ENCODE results near the gene ALCAM.

Gene ALCAM

GRCh38 chr3:105523501-105523900 is 156.8 kb downstream of the ALCAM start:
- Mint-ChIP-seq H3K4me3 (no peak overlapping the region), H3K4me1 (peaks cover 10% of the 10 kb centered on the region), H3K27ac (no peak overlapping the region), H3K27me3 (no peaks in the 10 kb centered on the region), H3K9me3 (no peaks in the 10 kb centered on the region), H3K36me3 (ENCODE audit: low read depth) (peaks cover 5% of the 10 kb centered on the region)
- ATAC-seq (no peak), DNase-seq (no peak)

- H3K36me3 Mint-ChIP-seq (ENCODE audit: low read depth) = peaks cover 5% of the 10 kb centered on the region
- peaks cover 10% of the 10 kb centered on the region for H3K4me1 Mint-ChIP-seq
- no peak overlapping the region for H3K4me3 Mint-ChIP-seq
- H3K27ac Mint-ChIP-seq = no peak overlapping the region
- ATAC-seq (no peak), DNase-seq (no peak)
- no peaks in the 10 kb centered on the region for H3K9me3 Mint-ChIP-seq
- no peaks in the 10 kb centered on the region for H3K27me3 Mint-ChIP-seq
Observed at GRCh38 chr3:105525531-105525930, 158.8 kb downstream of the ALCAM start.

- Mint-ChIP-seq H3K9me3 (no peaks in the 10 kb centered on the region), H3K4me1 (peaks cover 10% of the 10 kb centered on the region), H3K36me3 (ENCODE audit: low read depth) (peaks cover 5% of the 10 kb centered on the region), H3K27me3 (no peaks in the 10 kb centered on the region), H3K4me3 (no peak overlapping the region), H3K27ac (no peak overlapping the region)
- ATAC-seq = no peak
- no peak for DNase-seq
Observed at GRCh38 chr3:105526360-105527111, 159.8 kb downstream of the ALCAM start.

GRCh38 chr3:105527535-105527934 is 160.8 kb downstream of the ALCAM start:
- H3K4me1 Mint-ChIP-seq = peaks cover 10% of the 10 kb centered on the region
- ATAC-seq = peak; percentile 54

GRCh38 chr3:105527949-105528348 is 161.2 kb downstream of the ALCAM start:
- Mint-ChIP-seq H3K9me3 (no peaks in the 10 kb centered on the region), H3K4me3 (no peak overlapping the region), H3K27ac (no peak overlapping the region), H3K36me3 (ENCODE audit: low read depth) (peaks cover 9% of the 10 kb centered on the region), H3K4me1 (peaks cover 10% of the 10 kb centered on the region), H3K27me3 (no peaks in the 10 kb centered on the region)
- ATAC-seq (peak; percentile 88), DNase-seq (no peak)

More at GRCh38 chr3:105527535-105527934, 160.8 kb downstream of the ALCAM start:
- H3K27ac Mint-ChIP-seq = no peak overlapping the region
- H3K9me3 Mint-ChIP-seq = no peaks in the 10 kb centered on the region
- H3K36me3 Mint-ChIP-seq (ENCODE audit: low read depth) = peaks cover 9% of the 10 kb centered on the region
- H3K4me3 Mint-ChIP-seq = no peak overlapping the region
- H3K27me3 Mint-ChIP-seq = no peaks in the 10 kb centered on the region
- DNase-seq = no peak

GRCh38 chr3:105528955-105529354 is 162.2 kb downstream of the ALCAM start:
- DNase-seq = no peak
- Mint-ChIP-seq H3K4me1 (peaks cover 10% of the 10 kb centered on the region), H3K4me3 (no peak overlapping the region), H3K27ac (no peak overlapping the region), H3K36me3 (ENCODE audit: low read depth) (peaks cover 11% of the 10 kb centered on the region), H3K27me3 (no peaks in the 10 kb centered on the region), H3K9me3 (no peaks in the 10 kb centered on the region)
- ATAC-seq = no peak

GRCh38 chr3:105529456-105529855 is 162.7 kb downstream of the ALCAM start:
- no peak for DNase-seq
- ATAC-seq = no peak
- Mint-ChIP-seq H3K27me3 (no peaks in the 10 kb centered on the region), H3K4me1 (peaks cover 10% of the 10 kb centered on the region), H3K27ac (no peak overlapping the region), H3K4me3 (no peak overlapping the region), H3K9me3 (no peaks in the 10 kb centered on the region), H3K36me3 (ENCODE audit: low read depth) (peaks cover 10% of the 10 kb centered on the region)

- no peak for ATAC-seq
Observed at GRCh38 chr3:105532251-105532650, 165.5 kb downstream of the ALCAM start.

GRCh38 chr3:105533960-105534359 is 167.3 kb downstream of the ALCAM start:
- peaks cover 12% of the 10 kb centered on the region for H3K36me3 Mint-ChIP-seq (ENCODE audit: low read depth)
- H3K27me3 Mint-ChIP-seq = no peaks in the 10 kb centered on the region
- no peaks in the 10 kb centered on the region for H3K4me1 Mint-ChIP-seq
- no peak overlapping the region for H3K4me3 Mint-ChIP-seq
- no peaks in the 10 kb centered on the region for H3K9me3 Mint-ChIP-seq
- H3K27ac Mint-ChIP-seq = no peak overlapping the region
- no peak for DNase-seq
- no peak for ATAC-seq

More at GRCh38 chr3:105532251-105532650, 165.5 kb downstream of the ALCAM start:
- Mint-ChIP-seq H3K4me1 (peaks cover 8% of the 10 kb centered on the region), H3K9me3 (no peaks in the 10 kb centered on the region), H3K27ac (no peak overlapping the region), H3K4me3 (no peak overlapping the region), H3K36me3 (ENCODE audit: low read depth) (peaks cover 10% of the 10 kb centered on the region), H3K27me3 (no peaks in the 10 kb centered on the region)
- DNase-seq = no peak

- Mint-ChIP-seq H3K9me3 (no peaks in the 10 kb centered on the region), H3K27ac (no peak overlapping the region), H3K27me3 (no peaks in the 10 kb centered on the region), H3K4me1 (no peaks in the 10 kb centered on the region), H3K4me3 (no peak overlapping the region), H3K36me3 (ENCODE audit: low read depth) (peaks cover 14% of the 10 kb centered on the region)
- DNase-seq (no peak), ATAC-seq (no peak)
Observed at GRCh38 chr3:105534491-105534890, 167.8 kb downstream of the ALCAM start.

- ATAC-seq (no peak), DNase-seq (no peak)
- Mint-ChIP-seq H3K27ac (no peak overlapping the region), H3K4me3 (no peak overlapping the region), H3K9me3 (no peaks in the 10 kb centered on the region), H3K36me3 (ENCODE audit: low read depth) (peaks cover 25% of the 10 kb centered on the region), H3K27me3 (no peaks in the 10 kb centered on the region), H3K4me1 (no peaks in the 10 kb centered on the region)
Observed at GRCh38 chr3:105537371-105538080, 170.8 kb downstream of the ALCAM start.

- H3K4me1 Mint-ChIP-seq = no peaks in the 10 kb centered on the region
- ATAC-seq (no peak), DNase-seq (no peak)
- no peak overlapping the region for H3K27ac Mint-ChIP-seq
- H3K36me3 Mint-ChIP-seq (ENCODE audit: low read depth) = peaks cover 30% of the 10 kb centered on the region
- H3K9me3 Mint-ChIP-seq = no peaks in the 10 kb centered on the region
- no peak overlapping the region for H3K4me3 Mint-ChIP-seq
- H3K27me3 Mint-ChIP-seq = no peaks in the 10 kb centered on the region
Observed at GRCh38 chr3:105538483-105538882, 171.8 kb downstream of the ALCAM start.

- peaks cover 34% of the 10 kb centered on the region for H3K36me3 Mint-ChIP-seq (ENCODE audit: low read depth)
- H3K4me1 Mint-ChIP-seq = no peaks in the 10 kb centered on the region
- H3K9me3 Mint-ChIP-seq = no peaks in the 10 kb centered on the region
- H3K27ac Mint-ChIP-seq = no peak overlapping the region
- no peaks in the 10 kb centered on the region for H3K27me3 Mint-ChIP-seq
- no peak overlapping the region for H3K4me3 Mint-ChIP-seq
- DNase-seq (no peak), ATAC-seq (no peak)
Observed at GRCh38 chr3:105539897-105540296, 173.2 kb downstream of the ALCAM start.

- Mint-ChIP-seq H3K9me3 (no peaks in the 10 kb centered on the region), H3K27me3 (no peaks in the 10 kb centered on the region), H3K4me1 (no peaks in the 10 kb centered on the region), H3K4me3 (no peak overlapping the region), H3K27ac (no peak overlapping the region), H3K36me3 (ENCODE audit: low read depth) (peaks cover 37% of the 10 kb centered on the region)
- no peak for DNase-seq
- ATAC-seq = no peak
Observed at GRCh38 chr3:105542282-105543019, 175.7 kb downstream of the ALCAM start.

- Mint-ChIP-seq H3K4me3 (no peak overlapping the region), H3K27me3 (no peaks in the 10 kb centered on the region), H3K4me1 (no peaks in the 10 kb centered on the region), H3K27ac (no peak overlapping the region), H3K36me3 (ENCODE audit: low read depth) (peaks cover 41% of the 10 kb centered on the region), H3K9me3 (no peaks in the 10 kb centered on the region)
- ATAC-seq (no peak), DNase-seq (no peak)
Observed at GRCh38 chr3:105545051-105545450, 178.3 kb downstream of the ALCAM start.

All from activated naive CD8-positive, alpha-beta T cell treated with anti-CD3 and anti-CD28 coated beads, Interleukin-2, amount 50 U/mL, for 24 hours (primary cell).